Measurements from ENCODE around the gene GRM8.

- no peak for TF ChIP-seq CTCF (optimal IDR thresholded peaks at IDR 0.05 in 1 of 3, IDR thresholded peaks at IDR 0.05 in 1 of 3, conservative IDR thresholded peaks at IDR 0.05 in 1 of 3; ENCODE audit: extremely low read depth in 1 of 3, insufficient read depth in 2 of 3, low read length in 3 of 3)
- no peak for TF ChIP-seq EZH2 (IDR thresholded peaks at IDR 0.05; ENCODE audit: low read length)
Observed at GRCh38 chr7:126820925-126821324, 431.8 kb downstream of the GRM8 start.
